NCI-H2107 (cell line): ENCODE results near the gene SNRPD3.
A peak's percentile ranks its signal among the peaks of the same experiment; 100 is the strongest.

Experiments
- DNase-seq: peaks from one replicate; lab custom pipeline; 2025; lab: John Stamatoyannopoulos, UW

The SNRPD3 gene

GRCh38 chr22:24567668-24568067, 11.9 kb downstream of the SNRPD3 start:
- no peak for DNase-seq

DNA sequence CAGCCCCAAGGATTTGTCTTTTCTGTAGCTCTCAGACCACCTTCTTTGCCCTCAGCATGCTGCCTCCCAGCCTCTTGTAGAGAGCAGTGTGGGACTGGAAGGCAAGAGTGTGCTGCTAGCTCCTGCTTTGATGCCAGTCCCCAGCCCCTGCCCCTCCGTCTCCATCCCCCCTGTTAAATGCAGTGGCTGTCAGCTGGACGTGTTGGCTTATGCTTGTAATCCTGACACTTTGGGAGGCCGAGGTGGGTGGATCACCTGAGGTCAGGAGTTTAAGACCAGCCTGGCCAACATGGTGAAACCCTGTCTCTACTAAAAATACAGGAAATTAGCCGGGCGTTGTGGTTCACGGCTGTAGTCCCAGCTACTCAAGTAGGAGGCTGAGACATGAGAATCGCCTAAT, 15.5 kb downstream of the SNRPD3 start:
- DNase-seq = no peak

- no peak for DNase-seq
Measured at GRCh38 chr22:24576778-24577177, 21.0 kb downstream of the SNRPD3 start.

DNA sequence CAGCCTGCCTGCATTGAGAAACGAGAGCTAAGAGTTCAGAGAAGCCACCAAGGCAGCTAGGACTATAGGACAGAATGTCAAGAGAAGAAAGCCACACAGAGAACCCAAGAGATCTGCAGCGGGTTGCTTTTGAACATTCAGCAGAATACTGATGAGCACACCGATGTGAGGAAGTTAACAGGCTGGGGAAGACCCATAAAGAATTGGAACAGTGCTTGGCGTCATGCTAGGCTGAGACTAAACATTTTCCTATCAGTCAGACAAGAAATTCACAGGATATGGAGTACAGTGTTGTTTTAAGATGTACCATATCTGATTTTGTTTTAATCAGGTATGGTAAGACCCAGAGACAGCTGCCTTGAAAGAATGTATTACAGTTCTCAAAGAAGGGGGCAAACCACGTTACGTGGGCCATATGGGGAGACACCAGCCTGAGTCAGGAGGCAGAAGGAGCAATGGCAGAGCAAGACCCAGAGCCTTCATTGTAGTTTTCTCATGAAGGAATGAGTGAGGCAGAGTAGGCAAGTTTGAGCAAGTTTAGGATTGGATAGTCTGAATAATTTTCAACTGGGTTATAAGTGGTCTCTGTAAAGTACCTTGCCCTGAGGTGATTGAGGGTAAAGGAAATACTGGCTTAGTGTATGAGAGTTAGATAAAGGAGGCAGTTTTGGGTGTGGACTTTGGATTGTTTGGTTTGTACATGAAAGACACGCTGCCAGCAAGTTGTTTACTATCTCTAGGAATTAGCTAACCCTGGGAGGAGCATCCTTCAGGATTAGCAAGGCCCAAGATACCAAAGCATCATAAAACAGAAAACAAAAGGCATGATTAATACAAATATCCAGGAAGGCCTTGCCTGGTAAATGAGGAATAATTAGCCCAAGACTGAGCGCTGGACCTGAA, 22.8 kb downstream of the SNRPD3 start:
- no peak for DNase-seq

DNA sequence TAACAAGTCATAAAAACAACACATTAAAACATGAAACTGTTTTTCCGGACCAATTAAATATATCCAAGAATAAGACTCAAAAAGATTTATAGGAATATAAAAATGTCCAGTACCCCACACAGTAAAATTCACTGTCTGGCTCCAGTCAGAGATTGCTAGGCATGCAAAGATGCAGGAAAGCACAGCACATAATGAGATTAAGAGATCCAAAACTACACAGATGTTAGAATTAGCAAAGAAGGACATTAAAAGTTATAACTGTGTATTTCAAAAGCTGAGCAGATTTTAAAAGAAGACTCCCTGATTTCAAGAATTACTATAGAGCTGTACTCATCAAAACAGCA, 23.4 kb downstream of the SNRPD3 start:
- DNase-seq = no peak

- no peak for DNase-seq
Measured at GRCh38 chr22:24580276-24580675, 24.5 kb downstream of the SNRPD3 start.

DNA sequence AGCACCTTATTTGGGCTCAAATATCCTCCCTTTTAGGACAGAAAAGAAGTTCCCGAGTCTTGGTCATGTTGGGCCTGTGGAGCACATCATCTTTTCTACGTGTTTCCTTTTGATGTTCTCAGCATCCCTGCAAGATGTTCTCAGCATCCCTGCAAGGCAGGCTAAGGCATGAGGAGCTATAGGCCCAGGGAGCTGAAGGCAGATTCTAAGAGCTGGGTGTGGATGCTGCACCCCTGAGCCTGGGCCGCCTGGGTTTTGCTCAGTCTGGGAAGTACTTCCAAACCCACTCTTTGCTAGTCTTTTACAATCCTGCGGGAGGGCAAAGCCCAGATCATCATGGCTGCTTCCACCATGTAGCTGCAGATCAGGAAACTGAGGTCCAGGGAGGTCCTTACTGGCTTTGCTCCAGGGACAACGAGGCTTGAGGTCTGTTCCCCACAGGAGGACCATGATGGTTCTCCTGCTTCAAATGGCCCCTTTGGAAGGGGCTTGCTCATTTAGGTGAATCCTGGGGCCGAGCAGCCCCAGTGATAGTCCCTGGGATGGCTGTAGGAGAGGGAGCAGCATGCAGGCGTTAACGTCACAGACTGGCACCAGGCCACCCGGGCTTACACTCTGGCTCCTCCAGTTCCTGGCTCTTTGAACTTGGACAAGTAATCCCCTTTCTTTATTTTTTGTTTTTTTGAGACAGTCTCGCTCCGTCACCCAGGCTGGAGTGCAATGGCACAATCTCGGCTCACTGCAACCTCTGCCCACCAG, 26.4 kb downstream of the SNRPD3 start:
- no peak for DNase-seq

GRCh38 chr22:24583221-24584165, 27.7 kb downstream of the SNRPD3 start:
- DNase-seq = peak; percentile 70

DNA sequence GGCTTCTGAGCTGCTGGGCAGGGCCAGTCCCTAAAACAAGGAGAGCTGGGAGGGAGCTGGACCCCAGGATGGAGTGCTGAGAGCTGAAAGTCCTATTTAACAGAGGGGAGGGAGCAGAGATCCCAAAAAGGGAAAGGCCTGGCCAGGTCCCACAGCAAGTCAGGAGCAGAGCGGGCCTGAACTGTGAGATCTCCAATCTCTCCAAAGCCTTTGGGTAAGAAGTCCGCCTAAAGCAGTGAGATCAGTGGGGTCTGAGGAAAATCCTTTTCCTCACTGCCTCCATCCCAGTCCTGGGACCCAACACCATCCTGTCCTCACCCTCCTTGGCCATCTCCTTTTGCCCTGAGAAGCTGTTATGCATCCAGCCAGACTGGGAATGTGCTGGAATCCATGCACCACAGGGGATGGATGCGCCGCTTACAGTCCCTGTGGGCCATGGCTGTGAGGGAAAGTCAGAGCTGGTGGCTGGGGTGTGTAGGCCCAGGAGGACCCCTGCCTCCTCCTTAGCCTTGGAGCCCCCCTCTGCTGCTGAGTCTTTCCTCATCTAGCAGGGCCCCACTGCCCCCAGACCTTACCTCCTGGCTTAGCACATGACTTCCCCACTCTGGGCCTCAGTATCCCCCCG, 28.5 kb downstream of the SNRPD3 start:
- no peak for DNase-seq

GRCh38 chr22:24584871-24585411, 29.1 kb downstream of the SNRPD3 start:
- DNase-seq = no peak

GRCh38 chr22:24585461-24585860, 29.7 kb downstream of the SNRPD3 start:
- no peak for DNase-seq

DNA sequence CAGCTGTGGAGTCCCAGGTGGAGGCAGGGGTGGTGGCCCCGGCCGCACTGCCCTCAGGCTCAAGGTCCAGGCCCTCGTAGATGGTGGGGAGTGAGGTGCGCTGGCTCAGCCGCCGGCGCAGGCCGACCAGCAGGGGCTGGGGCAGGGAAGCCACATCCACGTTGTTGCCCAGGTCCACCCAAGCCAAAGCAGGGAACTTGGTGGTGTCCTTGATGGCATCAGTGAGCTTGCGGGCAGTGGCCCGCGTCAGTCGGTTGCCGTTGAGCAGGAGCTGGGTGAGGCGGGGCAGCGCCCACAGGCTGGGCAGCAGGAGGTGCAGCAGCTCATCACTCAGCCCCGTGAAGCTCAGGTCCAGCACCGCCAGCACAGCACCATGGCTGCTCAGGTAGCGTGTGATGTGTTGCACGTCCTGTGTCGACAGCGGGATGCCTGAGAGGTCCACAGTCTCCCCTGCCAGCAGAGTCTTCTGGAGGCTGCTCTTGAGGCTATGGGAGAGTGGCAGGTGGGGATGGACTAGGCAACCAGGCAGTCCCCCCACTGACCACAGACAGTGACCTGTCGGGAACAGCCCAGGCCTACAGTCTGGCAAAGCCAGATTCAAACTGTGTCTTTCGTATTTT, 30.2 kb downstream of the SNRPD3 start:
- no peak for DNase-seq

GRCh38 chr22:24587251-24587650, 31.5 kb downstream of the SNRPD3 start:
- DNase-seq = no peak

DNA sequence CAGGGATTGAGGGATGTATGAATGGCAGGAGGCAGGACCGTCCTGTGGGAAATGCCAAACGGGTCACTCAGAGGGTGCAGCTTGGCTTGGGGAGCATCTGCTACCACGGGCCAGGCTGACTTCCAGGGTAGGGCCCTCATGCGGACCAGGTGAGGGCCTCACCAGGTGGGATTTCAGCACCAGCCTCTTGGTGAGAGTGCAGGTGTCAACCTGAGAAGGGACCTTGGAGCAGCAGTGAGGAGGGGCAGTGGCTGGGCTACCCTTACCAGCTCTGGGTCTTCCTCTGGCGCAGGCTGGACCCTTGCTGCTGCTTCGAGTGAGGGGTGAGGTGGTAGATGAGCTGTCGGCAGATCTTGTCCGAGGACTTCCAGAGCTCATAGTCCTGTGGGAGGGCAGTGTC, 32.1 kb downstream of the SNRPD3 start:
- no peak for DNase-seq

GRCh38 chr22:24588381-24588756, 32.6 kb downstream of the SNRPD3 start:
- DNase-seq = no peak

- no peak for DNase-seq
Measured at GRCh38 chr22:24588757-24589481, 33.1 kb downstream of the SNRPD3 start.

- DNase-seq = no peak
Measured at GRCh38 chr22:24589518-24590030, 33.8 kb downstream of the SNRPD3 start.

GRCh38 chr22:24590596-24591173, 34.9 kb downstream of the SNRPD3 start:
- no peak for DNase-seq

DNA sequence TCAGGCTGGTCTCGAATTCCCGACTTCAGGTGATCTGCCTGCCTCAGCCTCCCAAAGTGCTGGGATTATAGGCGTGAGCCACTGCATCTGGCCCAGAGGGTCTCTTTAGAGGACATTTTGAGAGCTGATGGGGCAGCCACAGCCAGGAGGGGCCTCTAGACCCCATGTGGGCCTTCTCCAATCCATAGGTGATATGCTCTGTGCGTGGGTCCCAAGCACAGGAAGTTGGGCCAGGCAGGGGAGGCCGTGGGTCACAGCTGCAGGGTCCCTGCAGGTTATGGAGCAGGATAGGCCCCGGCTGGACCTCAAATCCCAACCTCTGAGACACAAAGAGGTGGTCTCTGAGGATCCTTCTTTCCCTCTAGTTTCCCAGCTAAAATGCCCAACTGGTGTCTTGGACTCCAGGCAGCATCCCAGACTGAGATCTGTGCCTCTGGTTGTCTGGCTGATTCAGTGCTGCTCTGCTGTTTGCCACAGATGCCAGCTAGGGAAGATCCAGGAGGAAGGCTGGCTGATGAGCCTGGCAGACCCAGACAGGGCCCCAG, 35.6 kb downstream of the SNRPD3 start:
- no peak for DNase-seq
